Activated naive CD4-positive, alpha-beta T cell treated with anti-CD3 and anti-CD28 coated beads for 36 hours (primary cell): ENCODE data around the gene BRD8. TPM values are rescaled to one million over a fixed set of nuclear protein-coding genes. Genes with fewer than 3 reads are reported as not detected.
"Not testable (repeated sequence)": the region's sequence is repeated elsewhere in the genome, so short reads cannot be mapped to it uniquely, and the experiment has no call there.

ENCODE experiments used
- CTCF ChIA-PET: fragments of 350-600 bp; sonication (Branson Sonifier 250); formaldehyde crosslinking; loops from one replicate; lab custom pipeline; 2021; ENCODE audit warnings: antibody characterized with exemption; lab: Charles Lee
- DNase-seq: peaks from one replicate; pipeline ENCODE4 v3.0.0-alpha.2; 2020
- H3K27ac Mint-ChIP-seq: one replicate; pipeline ENCODE4 v1.8.0; 2021; ENCODE audit warnings: mild to moderate bottlenecking, mixed read lengths
- H3K27me3 Mint-ChIP-seq: one replicate; pipeline ENCODE4 v1.8.0; 2021; ENCODE audit warnings: low read depth, mixed read lengths
- H3K36me3 Mint-ChIP-seq: one replicate; pipeline ENCODE4 v1.8.0; 2021; ENCODE audit warnings: low read depth, mixed read lengths
- H3K4me1 Mint-ChIP-seq: one replicate; pipeline ENCODE4 v1.8.0; 2021; ENCODE audit warnings: low read depth, mixed read lengths
- H3K4me3 Mint-ChIP-seq: one replicate; pipeline ENCODE4 v1.8.0; 2021; ENCODE audit warnings: mild to moderate bottlenecking, moderate library complexity, mixed read lengths
- H3K9me3 Mint-ChIP-seq: one replicate; pipeline ENCODE4 v1.8.0; 2021; ENCODE audit warnings: mixed read lengths
- intact Hi-C: fragments of 100-400 bp; cut with micrococcal nuclease; formaldehyde crosslinking; loops from one replicate; pipeline ENCODE4 v1.15.1; 2023
- total RNA-seq, 2 experiments: library from RNA; stranded (reverse); gene quantifications; one replicate each; pipeline ENCODE4 v1.2.3, GENCODE V29; 2021

The BRD8 gene
- total RNA-seq = 10 to 100 TPM; 94.8 to 95.6 TPM

GRCh38 chr5:138178516-138179276 lies at the start of gene BRD8, which contains the start of gene KIF20A:
Gene BRD8 (minus strand): TSS chr5:138178630. CDS start chr5:138178614, 16 bp downstream.
Gene KIF20A (plus strand): TSS chr5:138179112. CDS start chr5:138179681, 569 bp downstream.
- peak within 1 kb of the TSS; percentile 63 for H3K27ac Mint-ChIP-seq
- H3K4me1 Mint-ChIP-seq = peaks cover 12% of the 10 kb centered on the region
- no peaks in the 10 kb centered on the region for H3K27me3 Mint-ChIP-seq
- H3K9me3 Mint-ChIP-seq = no peaks in the 10 kb centered on the region
- intact Hi-C loops = loop anchor here (1.0 to 10.0 kb wide), 13 partner anchors 35 to 424 kb away; partner anchors contain the start of genes CDC23, CDC25C, ETF1 and FAM13B
- DNase-seq = peak; percentile 98
- no peak within 1 kb of the TSS for H3K4me3 Mint-ChIP-seq
- peaks cover 34% of the 10 kb centered on the region for H3K36me3 Mint-ChIP-seq
- CTCF ChIA-PET = interaction anchor here (0.7 to 3.7 kb wide), 11 partner anchors 9 to 1098 kb away, joined by 3 to 23 read pairs (median 4); partner anchors contain the start of gene KDM3B

GRCh38 chr5:138226910-138227309 lies 48.5 kb upstream of the BRD8 start:
- Mint-ChIP-seq H3K4me1 (peaks cover 3% of the 10 kb centered on the region), H3K9me3 (peaks cover 2% of the 10 kb centered on the region), H3K4me3 (no peak overlapping the region), H3K27me3 (peaks cover 7% of the 10 kb centered on the region), H3K27ac (no peak overlapping the region), H3K36me3 (peaks cover 1% of the 10 kb centered on the region)
- DNase-seq = no peak
- intact Hi-C loops = no loop called here
- CTCF ChIA-PET = no interaction called here

GRCh38 chr5:138224712-138225111 lies 46.3 kb upstream of the BRD8 start:
- Mint-ChIP-seq H3K27ac (no peak overlapping the region), H3K4me3 (no peak overlapping the region), H3K36me3 (peaks cover 1% of the 10 kb centered on the region), H3K4me1 (peaks cover 3% of the 10 kb centered on the region), H3K27me3 (peaks cover 7% of the 10 kb centered on the region), H3K9me3 (peaks cover 2% of the 10 kb centered on the region)
- intact Hi-C loops = no loop called here
- no peak for DNase-seq
- CTCF ChIA-PET = interaction anchor here (1.2 to 1.3 kb wide), 2 partner anchors 11 to 127 kb away, joined by 3 to 5 read pairs; partner anchors contain the start of genes CDC23 and KDM3B

GRCh38 chr5:138223532-138223931 lies 45.1 kb upstream of the BRD8 start:
- peaks cover 3% of the 10 kb centered on the region for H3K4me1 Mint-ChIP-seq
- no peak for DNase-seq
- H3K27me3 Mint-ChIP-seq = peaks cover 7% of the 10 kb centered on the region
- no peak overlapping the region for H3K4me3 Mint-ChIP-seq
- CTCF ChIA-PET = interaction anchor here (0.6 to 1.2 kb wide), 7 partner anchors 23 to 211 kb away, joined by 3 to 5 read pairs (median 4); partner anchors contain the start of genes CDC25C, KDM3B and KIF20A
- intact Hi-C loops = loop anchor here (1.0 kb wide), 1 partner anchor 60 kb away; no protein-coding TSS in a partner anchor
- H3K27ac Mint-ChIP-seq = no peak overlapping the region
- H3K36me3 Mint-ChIP-seq = peaks cover 1% of the 10 kb centered on the region
- H3K9me3 Mint-ChIP-seq = peaks cover 2% of the 10 kb centered on the region

- no peak overlapping the region for H3K27ac Mint-ChIP-seq
- CTCF ChIA-PET = interaction anchor here (0.7 kb wide), 1 partner anchor 139 kb away, joined by 3 read pairs; no protein-coding TSS in a partner anchor
- intact Hi-C loops = loop anchor here (10.0 kb wide), 1 partner anchor 218 kb away; the partner anchor contains the start of gene REEP2
- peaks cover 6% of the 10 kb centered on the region for H3K36me3 Mint-ChIP-seq
- no peak for DNase-seq
- peaks cover 3% of the 10 kb centered on the region for H3K27me3 Mint-ChIP-seq
- H3K4me1 Mint-ChIP-seq = peaks cover 9% of the 10 kb centered on the region
- no peaks in the 10 kb centered on the region for H3K9me3 Mint-ChIP-seq
- H3K4me3 Mint-ChIP-seq = no peak overlapping the region
Measured at GRCh38 chr5:138216799-138217198, 38.4 kb upstream of the BRD8 start.

- H3K4me1 Mint-ChIP-seq = peaks cover 18% of the 10 kb centered on the region
- H3K27me3 Mint-ChIP-seq = no peaks in the 10 kb centered on the region
- peak within 1 kb of the TSS; percentile 89 for H3K27ac Mint-ChIP-seq
- H3K36me3 Mint-ChIP-seq = peaks cover 10% of the 10 kb centered on the region
- intact Hi-C loops = loop anchor here (1.0 to 10.0 kb wide), 12 partner anchors 35 to 459 kb away; partner anchors contain the start of genes BRD8, CDC25C, EGR1 and ETF1
- H3K9me3 Mint-ChIP-seq = no peaks in the 10 kb centered on the region
- CTCF ChIA-PET = interaction anchor here (0.6 to 2.2 kb wide), 6 partner anchors 11 to 235 kb away, joined by 3 to 18 read pairs (median 4); partner anchors contain the start of gene KDM3B
- peak; percentile 96 for DNase-seq
- peak within 1 kb of the TSS; percentile 98 for H3K4me3 Mint-ChIP-seq
Measured at GRCh38 chr5:138213161-138214029, 35.0 kb upstream of the BRD8 start, which contains the start of gene CDC23. Gene CDC23 (minus strand): TSS chr5:138213323. CDS start chr5:138213312, 11 bp downstream.

- H3K36me3 Mint-ChIP-seq = peaks cover 15% of the 10 kb centered on the region
- peak overlapping the region; percentile 89 for H3K27ac Mint-ChIP-seq
- peaks cover 18% of the 10 kb centered on the region for H3K4me1 Mint-ChIP-seq
- DNase-seq = peak; percentile 19
- peak overlapping the region; percentile 98 for H3K4me3 Mint-ChIP-seq
- intact Hi-C loops = loop anchor here (1.0 to 10.0 kb wide), 12 partner anchors 34 to 458 kb away; partner anchors contain the start of genes BRD8, CDC25C, EGR1 and ETF1
- CTCF ChIA-PET = interaction anchor here (0.6 to 2.2 kb wide), 6 partner anchors 12 to 236 kb away, joined by 3 to 18 read pairs (median 4); partner anchors contain the start of gene KDM3B
- no peaks in the 10 kb centered on the region for H3K27me3 Mint-ChIP-seq
- no peaks in the 10 kb centered on the region for H3K9me3 Mint-ChIP-seq
Measured at GRCh38 chr5:138212828-138213160, 34.4 kb upstream of the BRD8 start.

GRCh38 chr5:138210985-138211384 lies 32.6 kb upstream of the BRD8 start:
- peaks cover 17% of the 10 kb centered on the region for H3K36me3 Mint-ChIP-seq
- CTCF ChIA-PET = no interaction called here
- H3K27me3 Mint-ChIP-seq = no peaks in the 10 kb centered on the region
- intact Hi-C loops = loop anchor here (5.0 to 10.0 kb wide), 2 partner anchors 71 to 224 kb away; partner anchors contain the start of gene REEP2
- H3K9me3 Mint-ChIP-seq = no peaks in the 10 kb centered on the region
- H3K27ac Mint-ChIP-seq = no peak overlapping the region
- no peak for DNase-seq
- peaks cover 18% of the 10 kb centered on the region for H3K4me1 Mint-ChIP-seq
- H3K4me3 Mint-ChIP-seq = peak overlapping the region; percentile 25

- H3K4me3 Mint-ChIP-seq, H3K27me3 Mint-ChIP-seq, H3K27ac Mint-ChIP-seq, DNase-seq, intact Hi-C loops, H3K9me3 Mint-ChIP-seq, H3K4me1 Mint-ChIP-seq: not testable (repeated sequence)
- CTCF ChIA-PET = interaction anchor here (0.6 kb wide), 1 partner anchor 122 kb away, joined by 3 read pairs; no protein-coding TSS in a partner anchor
- peaks cover 24% of the 10 kb centered on the region for H3K36me3 Mint-ChIP-seq
Measured at GRCh38 chr5:138193859-138194258, 15.4 kb upstream of the BRD8 start.

- no peaks in the 10 kb centered on the region for H3K4me1 Mint-ChIP-seq
- H3K27ac Mint-ChIP-seq = no peak overlapping the region
- no peaks in the 10 kb centered on the region for H3K27me3 Mint-ChIP-seq
- intact Hi-C loops = no loop called here
- DNase-seq = no peak
- H3K4me3 Mint-ChIP-seq = no peak overlapping the region
- CTCF ChIA-PET = no interaction called here
- H3K9me3 Mint-ChIP-seq = no peaks in the 10 kb centered on the region
- peaks cover 26% of the 10 kb centered on the region for H3K36me3 Mint-ChIP-seq
Measured at GRCh38 chr5:138192826-138193225, 14.4 kb upstream of the BRD8 start.

- H3K36me3 Mint-ChIP-seq = peaks cover 43% of the 10 kb centered on the region
- H3K9me3 Mint-ChIP-seq = no peaks in the 10 kb centered on the region
- no peaks in the 10 kb centered on the region for H3K4me1 Mint-ChIP-seq
- no peak overlapping the region for H3K27ac Mint-ChIP-seq
- no peak overlapping the region for H3K4me3 Mint-ChIP-seq
- intact Hi-C loops = no loop called here
- CTCF ChIA-PET = interaction anchor here (0.8 to 1.0 kb wide), 2 partner anchors 10 to 163 kb away, joined by 3 read pairs; partner anchors contain the start of genes BRD8 and KIF20A
- H3K27me3 Mint-ChIP-seq = no peaks in the 10 kb centered on the region
- DNase-seq = no peak
Measured at GRCh38 chr5:138188626-138189025, 10.2 kb upstream of the BRD8 start.
